HFFc6 (cell line): Measurements from ENCODE around the gene MYPN. TPM values are rescaled to one million over a fixed set of nuclear protein-coding genes. Genes with fewer than 3 reads are reported as not detected.
A peak's percentile ranks its signal among the peaks of the same experiment; 100 is the strongest.

Source experiments
- DNase-seq: peaks from one replicate; pipeline ENCODE4 v3.0.0-alpha.2; 2018
- H3K27ac Mint-ChIP-seq: 2 replicates; pipeline ENCODE4 v1.8.0; 2020; ENCODE audit warnings: mild to moderate bottlenecking, mixed read lengths
- H3K27me3 Mint-ChIP-seq: 2 replicates; pipeline ENCODE4 v1.8.0; 2021; ENCODE audit warnings: mild to moderate bottlenecking, moderate library complexity, mixed read lengths; ENCODE audit not compliant: insufficient read depth
- H3K36me3 Mint-ChIP-seq: 2 replicates; pipeline ENCODE4 v1.8.0; 2021; ENCODE audit warnings: low read depth, mixed read lengths
- H3K4me1 Mint-ChIP-seq: 2 replicates; pipeline ENCODE4 v1.8.0; 2020; ENCODE audit warnings: low read depth, mixed read lengths
- H3K4me3 Mint-ChIP-seq: 2 replicates; pipeline ENCODE4 v1.8.0; 2020; ENCODE audit warnings: mild to moderate bottlenecking, moderate library complexity, mixed read lengths
- H3K9me3 Mint-ChIP-seq: 2 replicates; pipeline ENCODE4 v1.8.0; 2020; ENCODE audit warnings: mild to moderate bottlenecking, mixed read lengths
- total RNA-seq, 6 experiments: library from RNA; stranded (reverse); fragmentation: NEBNext Ultra II Directional; extraction: Animal tissue kit (Norgen Biotek cat#: 25700); gene quantifications; 2 replicates in 1 of 6; 3 replicates in 5 of 6; pipeline ENCODE4 v1.2.3, GENCODE V29; 2021
- TF ChIP-seq, protein P1 (sequence below): fragments of 200-600 bp; sonication (generic); IDR thresholded peaks from 2 replicates; pipeline ENCODE4 v1.5.0; 2021; ENCODE audit warnings: antibody characterized with exemption, mild to moderate bottlenecking

The MYPN gene
- total RNA-seq, 6 experiments from 2014 or later, result 70.3 to 89.1 (median 80.1) TPM

DNA sequence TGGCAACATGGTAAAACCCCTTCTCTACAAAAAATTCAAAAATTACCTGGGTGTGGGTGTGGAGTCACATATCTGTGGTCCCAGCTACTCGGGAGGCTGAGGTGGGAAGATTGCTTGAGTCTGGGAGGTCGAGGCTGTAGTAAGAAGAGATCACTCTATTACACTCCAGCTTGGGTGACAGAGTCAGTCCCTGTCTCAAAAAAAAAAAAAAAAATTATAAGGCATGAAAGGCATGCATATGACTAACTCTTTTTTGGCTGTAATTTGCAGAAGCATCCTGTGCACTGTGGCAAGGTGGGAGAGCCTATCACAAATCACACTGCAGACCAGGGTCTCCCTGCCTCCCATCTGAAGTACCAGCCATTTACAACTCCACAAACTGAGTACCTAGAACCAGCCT, 14.1 kb upstream of the MYPN start:
- peak overlapping the region; percentile 98 for H3K27ac Mint-ChIP-seq
- H3K27me3 Mint-ChIP-seq, result peaks cover 4% of the 10 kb centered on the region; the same call in 1 of the 2 replicates
- H3K9me3 Mint-ChIP-seq, result no peaks in the 10 kb centered on the region
- TF ChIP-seq, protein P1, sequence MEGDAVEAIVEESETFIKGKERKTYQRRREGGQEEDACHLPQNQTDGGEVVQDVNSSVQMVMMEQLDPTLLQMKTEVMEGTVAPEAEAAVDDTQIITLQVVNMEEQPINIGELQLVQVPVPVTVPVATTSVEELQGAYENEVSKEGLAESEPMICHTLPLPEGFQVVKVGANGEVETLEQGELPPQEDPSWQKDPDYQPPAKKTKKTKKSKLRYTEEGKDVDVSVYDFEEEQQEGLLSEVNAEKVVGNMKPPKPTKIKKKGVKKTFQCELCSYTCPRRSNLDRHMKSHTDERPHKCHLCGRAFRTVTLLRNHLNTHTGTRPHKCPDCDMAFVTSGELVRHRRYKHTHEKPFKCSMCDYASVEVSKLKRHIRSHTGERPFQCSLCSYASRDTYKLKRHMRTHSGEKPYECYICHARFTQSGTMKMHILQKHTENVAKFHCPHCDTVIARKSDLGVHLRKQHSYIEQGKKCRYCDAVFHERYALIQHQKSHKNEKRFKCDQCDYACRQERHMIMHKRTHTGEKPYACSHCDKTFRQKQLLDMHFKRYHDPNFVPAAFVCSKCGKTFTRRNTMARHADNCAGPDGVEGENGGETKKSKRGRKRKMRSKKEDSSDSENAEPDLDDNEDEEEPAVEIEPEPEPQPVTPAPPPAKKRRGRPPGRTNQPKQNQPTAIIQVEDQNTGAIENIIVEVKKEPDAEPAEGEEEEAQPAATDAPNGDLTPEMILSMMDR, result no peak
- DNase-seq, result peak; percentile 82
- peaks cover 26% of the 10 kb centered on the region for H3K36me3 Mint-ChIP-seq
- H3K4me1 Mint-ChIP-seq, result peaks cover 84% of the 10 kb centered on the region
- H3K4me3 Mint-ChIP-seq, result peak overlapping the region; percentile 88

DNA sequence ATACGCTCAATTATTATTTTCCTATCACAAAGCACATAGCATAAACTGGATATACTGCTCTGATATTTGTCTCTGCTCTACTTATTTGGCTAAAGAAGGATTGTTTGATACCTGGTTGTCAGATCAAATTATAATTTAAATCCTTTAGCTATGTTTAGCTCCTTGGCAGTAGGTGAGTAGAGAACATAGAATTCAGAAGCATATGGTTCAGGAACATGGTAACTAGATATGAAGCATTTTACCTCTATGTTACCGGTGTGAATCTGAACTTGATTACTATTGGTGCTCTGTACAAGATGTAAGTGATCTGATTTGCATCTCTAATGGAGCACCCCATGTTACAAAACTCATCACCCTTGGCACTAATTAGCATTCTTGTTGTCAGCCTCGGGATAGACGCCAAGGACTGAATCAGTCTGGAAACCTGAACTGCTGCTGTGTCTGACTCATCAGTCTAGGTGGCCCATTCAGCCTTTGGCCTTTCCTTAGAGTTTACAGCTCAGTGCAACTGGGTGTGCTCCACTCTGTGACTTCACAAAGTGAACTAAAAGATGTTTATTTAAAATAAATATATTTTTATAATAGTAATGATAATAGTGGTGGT, 12.3 kb upstream of the MYPN start:
- Mint-ChIP-seq H3K4me1 (peaks cover 95% of the 10 kb centered on the region), H3K27me3 (peaks cover 4% of the 10 kb centered on the region; the same call in 1 of the 2 replicates), H3K9me3 (no peaks in the 10 kb centered on the region), H3K36me3 (peaks cover 26% of the 10 kb centered on the region), H3K4me3 (no peak overlapping the region), H3K27ac (peak overlapping the region; percentile 63)
- DNase-seq, result peak; percentile 84
- TF ChIP-seq, protein P1, result no peak

DNA sequence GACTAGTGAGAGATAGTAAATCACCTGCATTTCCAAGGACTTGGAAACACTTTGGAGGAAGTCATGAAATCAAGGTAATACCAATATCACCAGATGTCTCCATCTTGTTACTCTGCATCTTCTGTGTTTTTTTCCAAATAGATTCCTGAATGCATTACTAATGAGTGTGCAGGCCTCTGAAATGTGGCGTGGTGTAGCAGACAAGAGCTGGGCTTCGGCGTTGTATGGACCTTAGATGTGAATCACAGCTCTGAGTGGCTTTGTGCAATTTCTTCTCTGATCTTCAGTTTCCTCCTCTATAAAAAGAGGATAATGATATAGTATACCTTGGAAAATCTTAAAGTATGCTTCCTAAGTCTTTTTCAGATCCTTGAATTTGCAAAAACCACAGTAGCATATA, 9.6 kb upstream of the MYPN start:
- Mint-ChIP-seq H3K27me3 (peaks cover 1% of the 10 kb centered on the region; the same call in 1 of the 2 replicates), H3K9me3 (no peaks in the 10 kb centered on the region), H3K27ac (peak overlapping the region; percentile 88), H3K36me3 (peaks cover 22% of the 10 kb centered on the region), H3K4me3 (peak overlapping the region; percentile 3; the same call in 1 of the 2 replicates), H3K4me1 (peaks cover 98% of the 10 kb centered on the region)
- TF ChIP-seq, protein P1, result no peak
- DNase-seq, result peak; percentile 82

DNA sequence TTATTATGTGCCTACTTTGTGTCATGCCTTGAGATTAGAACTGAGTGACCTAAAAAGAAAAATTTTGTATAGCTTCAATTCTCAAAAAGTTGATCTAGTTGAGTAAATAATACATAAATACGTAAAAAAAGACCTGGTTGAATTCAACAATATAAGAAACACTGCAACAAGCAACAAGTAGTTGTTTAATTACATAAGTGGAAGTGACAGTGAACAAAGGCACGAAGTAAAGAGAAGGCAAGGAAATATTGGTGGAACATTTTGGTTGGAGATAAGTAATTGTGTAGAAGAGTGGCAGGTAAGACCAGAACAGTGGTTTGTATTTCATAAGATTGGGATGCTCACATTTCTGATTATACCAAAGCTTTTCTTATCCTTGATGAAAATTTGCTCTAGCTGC, 8.2 kb upstream of the MYPN start:
- Mint-ChIP-seq H3K27ac (peak overlapping the region; percentile 88), H3K27me3 (no peaks in the 10 kb centered on the region; the same call in 1 of the 2 replicates), H3K4me1 (peaks cover 94% of the 10 kb centered on the region), H3K36me3 (peaks cover 9% of the 10 kb centered on the region), H3K4me3 (no peak overlapping the region), H3K9me3 (no peaks in the 10 kb centered on the region)
- TF ChIP-seq, protein P1, result no peak
- no peak for DNase-seq

DNA sequence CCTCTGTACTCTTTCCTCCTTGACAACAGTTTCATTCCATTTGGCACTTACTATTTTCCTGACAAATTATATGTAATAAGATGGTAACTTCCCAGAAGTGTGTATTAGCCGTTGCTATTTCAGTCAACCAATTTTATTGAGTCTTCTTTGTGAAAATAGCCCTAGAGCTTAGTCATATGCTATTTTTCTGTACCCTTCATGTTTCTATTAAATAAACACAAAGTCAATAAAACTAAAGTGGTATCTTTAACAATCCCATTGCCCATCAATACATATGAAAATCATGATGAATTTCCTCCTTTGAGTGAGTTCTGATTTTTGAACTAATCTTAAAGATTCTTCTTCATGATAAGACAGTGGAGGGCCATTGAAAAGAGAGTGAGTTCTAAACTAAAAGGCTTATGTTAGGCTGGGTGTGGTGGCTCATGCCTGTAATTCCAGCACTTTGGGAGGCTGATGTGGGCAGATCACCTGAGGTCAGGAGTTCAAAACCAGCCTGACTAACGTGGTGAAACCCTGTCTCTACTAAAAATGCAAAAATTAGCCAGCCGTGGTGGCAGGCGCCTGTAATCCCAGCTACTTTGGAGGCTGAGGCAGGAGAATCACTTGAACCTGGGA, 5.9 kb upstream of the MYPN start:
- TF ChIP-seq, protein P1, result no peak
- DNase-seq, result peak; percentile 35
- peaks cover 85% of the 10 kb centered on the region for H3K4me1 Mint-ChIP-seq
- peaks cover 25% of the 10 kb centered on the region for H3K36me3 Mint-ChIP-seq
- peaks cover 12% of the 10 kb centered on the region; the same call in 1 of the 2 replicates for H3K9me3 Mint-ChIP-seq
- peak overlapping the region; percentile 65 for H3K4me3 Mint-ChIP-seq
- H3K27me3 Mint-ChIP-seq, result no peaks in the 10 kb centered on the region; the same call in 1 of the 2 replicates
- peak overlapping the region; percentile 88 for H3K27ac Mint-ChIP-seq
